ENCODE data around the gene LRP10. TPM values are rescaled to one million over a fixed set of nuclear protein-coding genes. Genes with fewer than 3 reads are reported as not detected.

The LRP10 gene
- total RNA-seq: 57.1 and 72.7 TPM in 2 replicates

GRCh38 chr14:22871224-22872032 lies at the start of gene LRP10:
TSS of gene LRP10 (plus strand) at chr14:22871740. CDS start at chr14:22872304, 564 bp downstream.

GRCh38 chr14:22829661-22830442 lies 41.7 kb upstream of the LRP10 start, which contains the start of gene MRPL52:
TSS of gene MRPL52 (plus strand) at chr14:22829887. CDS start at chr14:22829913, 26 bp downstream.

GRCh38 chr14:22836301-22837113 lies 35.0 kb upstream of the LRP10 start, which contains the start of gene MMP14:
TSS of gene MMP14 (plus strand) at chr14:22836585. CDS start at chr14:22836818, 233 bp downstream.

GRCh38 chr14:22883173-22883976 lies 11.8 kb downstream of the LRP10 start, which contains the start of gene REM2:
TSS of gene REM2 (plus strand) at chr14:22883222. CDS start at chr14:22883288, 66 bp downstream.

GRCh38 chr14:22918804-22919600 lies 47.5 kb downstream of the LRP10 start, which contains the start of gene RBM23:
TSS of gene RBM23 (minus strand) at chr14:22919149.

GRCh38 chr14:22929104-22929960 lies 57.8 kb downstream of the LRP10 start, which contains the start of gene PRMT5:
TSS of gene PRMT5 (minus strand) at chr14:22929376. CDS start at chr14:22929361, 15 bp downstream.

Other genes with a start within 250 kb of the LRP10 start
- not detected in 2 replicates for gene OR6J1, start 227.4 kb upstream of the LRP10 start, total RNA-seq
- 37.0 and 39.5 TPM in 2 replicates for gene OXA1L, start 105.1 kb upstream of the LRP10 start, total RNA-seq
- gene SLC7A7, start 56.3 kb upstream of the LRP10 start, total RNA-seq: 18.2 and 21.4 TPM in 2 replicates
- 23.1 and 56.4 TPM in 2 replicates for gene MRPL52, start 41.9 kb upstream of the LRP10 start, total RNA-seq
- 326 and 383 TPM in 2 replicates for gene MMP14, start 35.2 kb upstream of the LRP10 start, total RNA-seq
- gene REM2, start 11.5 kb downstream of the LRP10 start, total RNA-seq: under 0.01 TPM in 1 of 2 replicates, not detected in the other
- gene RBM23, start 47.4 kb downstream of the LRP10 start, total RNA-seq: 53.1 and 64.0 TPM in 2 replicates
- gene PRMT5, start 57.6 kb downstream of the LRP10 start, total RNA-seq: 43.1 and 128 TPM in 2 replicates
- 33.7 and 45.9 TPM in 2 replicates for gene HAUS4, start 85.3 kb downstream of the LRP10 start, total RNA-seq
- gene AJUBA, start 110.8 kb downstream of the LRP10 start, total RNA-seq: 47.0 and 53.0 TPM in 2 replicates
- gene C14orf93, start 138.4 kb downstream of the LRP10 start, total RNA-seq: 5.8 and 7.0 TPM in 2 replicates
- gene PSMB5, start 163.2 kb downstream of the LRP10 start, total RNA-seq: 283 and 415 TPM in 2 replicates
- under 0.01 TPM in 1 of 2 replicates, not detected in the other for gene PSMB11, start 170.5 kb downstream of the LRP10 start, total RNA-seq
- gene CDH24, start 185.8 kb downstream of the LRP10 start, total RNA-seq: 6.2 and 10.2 TPM in 2 replicates
- gene ACIN1, start 223.4 kb downstream of the LRP10 start, total RNA-seq: 46.8 and 87.8 TPM in 2 replicates
- gene C14orf119, start 223.8 kb downstream of the LRP10 start, total RNA-seq: 38.1 and 57.7 TPM in 2 replicates
- not detected in 2 replicates for gene CIROP, start 233.2 kb downstream of the LRP10 start, total RNA-seq
- not detected in 2 replicates for gene CEBPE, start 247.5 kb downstream of the LRP10 start, total RNA-seq